GM12865 (cell line): ENCODE measurements around the gene RPS13.
"Not testable (repeated sequence)": the region's sequence is repeated elsewhere in the genome, so short reads cannot be mapped to it uniquely, and the experiment has no call there.

Source experiments
- DNase-seq: peaks from one replicate; pipeline ENCODE4 v3.0.0; 2010; ENCODE audit warnings: low read depth
- H3K4me3 ChIP-seq: 2 replicates; pipeline ENCODE4 v1.5.1; 2011; ENCODE audit warnings: mild to moderate bottlenecking, low read depth, low read length, control low read depth
- TF ChIP-seq, protein P1 (sequence below): IDR thresholded peaks from 2 replicates; pipeline ENCODE4 v1.5.1; 2011; ENCODE audit warnings: low read length, control low read depth, low read depth, inconsistent platforms; ENCODE audit not compliant: insufficient read depth; ENCODE audit errors: missing control alignments

RPS13 gene

DNA sequence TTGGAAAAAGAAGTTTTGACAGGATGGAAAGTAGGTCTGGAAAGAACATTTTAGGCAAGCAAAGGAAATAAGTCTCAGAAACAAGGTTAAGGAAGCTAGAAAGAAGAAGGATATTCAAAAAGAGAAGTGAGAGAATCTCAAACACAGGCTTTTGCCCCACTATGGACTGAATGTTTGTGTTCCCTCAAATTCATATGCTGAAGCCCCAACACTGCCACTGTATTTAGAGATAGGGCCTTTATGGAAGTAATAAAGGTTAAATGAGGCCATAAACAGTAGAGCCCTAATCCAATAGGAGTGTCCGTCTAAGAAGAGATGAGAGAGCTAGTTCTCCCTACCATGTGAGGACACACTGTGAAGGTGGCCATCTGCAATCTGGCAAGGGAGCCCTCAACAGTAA, 20.6 kb upstream of the RPS13 start:
- H3K4me3 ChIP-seq: no peak overlapping the region
- no peak for DNase-seq
- TF ChIP-seq, protein P1, sequence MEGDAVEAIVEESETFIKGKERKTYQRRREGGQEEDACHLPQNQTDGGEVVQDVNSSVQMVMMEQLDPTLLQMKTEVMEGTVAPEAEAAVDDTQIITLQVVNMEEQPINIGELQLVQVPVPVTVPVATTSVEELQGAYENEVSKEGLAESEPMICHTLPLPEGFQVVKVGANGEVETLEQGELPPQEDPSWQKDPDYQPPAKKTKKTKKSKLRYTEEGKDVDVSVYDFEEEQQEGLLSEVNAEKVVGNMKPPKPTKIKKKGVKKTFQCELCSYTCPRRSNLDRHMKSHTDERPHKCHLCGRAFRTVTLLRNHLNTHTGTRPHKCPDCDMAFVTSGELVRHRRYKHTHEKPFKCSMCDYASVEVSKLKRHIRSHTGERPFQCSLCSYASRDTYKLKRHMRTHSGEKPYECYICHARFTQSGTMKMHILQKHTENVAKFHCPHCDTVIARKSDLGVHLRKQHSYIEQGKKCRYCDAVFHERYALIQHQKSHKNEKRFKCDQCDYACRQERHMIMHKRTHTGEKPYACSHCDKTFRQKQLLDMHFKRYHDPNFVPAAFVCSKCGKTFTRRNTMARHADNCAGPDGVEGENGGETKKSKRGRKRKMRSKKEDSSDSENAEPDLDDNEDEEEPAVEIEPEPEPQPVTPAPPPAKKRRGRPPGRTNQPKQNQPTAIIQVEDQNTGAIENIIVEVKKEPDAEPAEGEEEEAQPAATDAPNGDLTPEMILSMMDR: no peak

DNA sequence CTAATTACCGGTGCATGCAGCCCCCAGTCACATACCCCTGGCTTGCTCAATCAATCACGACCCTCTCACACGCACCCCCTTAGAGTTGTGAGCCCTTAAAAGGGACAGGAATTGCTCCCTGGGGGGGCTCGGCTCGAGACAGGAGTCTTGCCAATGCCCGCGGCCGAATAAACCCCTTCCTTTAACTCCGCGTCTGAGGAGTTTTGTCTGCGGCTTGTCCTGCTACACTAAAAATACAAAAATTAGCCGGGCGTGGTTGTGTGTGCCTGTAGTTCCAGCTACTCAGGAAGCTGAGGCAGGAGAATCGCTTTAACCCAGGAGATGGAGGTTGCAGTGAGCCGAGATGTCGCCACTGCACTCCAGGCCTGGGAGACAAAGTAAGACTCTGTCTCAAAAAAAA, 8.5 kb upstream of the RPS13 start:
- not testable (repeated sequence) for DNase-seq, H3K4me3 ChIP-seq

DNA sequence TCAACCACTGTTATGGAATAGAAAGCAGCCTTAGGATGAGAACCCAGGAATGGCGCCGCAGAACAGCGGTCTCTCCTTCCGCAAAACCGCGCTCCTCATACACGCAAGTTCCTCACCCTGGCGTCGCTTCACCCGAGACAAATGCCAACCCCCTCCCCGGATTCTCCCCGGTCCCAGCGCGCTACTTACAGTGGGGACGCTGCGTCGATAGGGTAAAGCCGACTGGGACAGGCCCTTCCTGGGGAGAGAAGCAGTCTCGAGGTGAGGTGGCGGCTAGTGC, 287 bp downstream of the RPS13 start:
- no peak for DNase-seq
- H3K4me3 ChIP-seq: peak overlapping the region; percentile 76
- TF ChIP-seq, protein P1: no peak

DNA sequence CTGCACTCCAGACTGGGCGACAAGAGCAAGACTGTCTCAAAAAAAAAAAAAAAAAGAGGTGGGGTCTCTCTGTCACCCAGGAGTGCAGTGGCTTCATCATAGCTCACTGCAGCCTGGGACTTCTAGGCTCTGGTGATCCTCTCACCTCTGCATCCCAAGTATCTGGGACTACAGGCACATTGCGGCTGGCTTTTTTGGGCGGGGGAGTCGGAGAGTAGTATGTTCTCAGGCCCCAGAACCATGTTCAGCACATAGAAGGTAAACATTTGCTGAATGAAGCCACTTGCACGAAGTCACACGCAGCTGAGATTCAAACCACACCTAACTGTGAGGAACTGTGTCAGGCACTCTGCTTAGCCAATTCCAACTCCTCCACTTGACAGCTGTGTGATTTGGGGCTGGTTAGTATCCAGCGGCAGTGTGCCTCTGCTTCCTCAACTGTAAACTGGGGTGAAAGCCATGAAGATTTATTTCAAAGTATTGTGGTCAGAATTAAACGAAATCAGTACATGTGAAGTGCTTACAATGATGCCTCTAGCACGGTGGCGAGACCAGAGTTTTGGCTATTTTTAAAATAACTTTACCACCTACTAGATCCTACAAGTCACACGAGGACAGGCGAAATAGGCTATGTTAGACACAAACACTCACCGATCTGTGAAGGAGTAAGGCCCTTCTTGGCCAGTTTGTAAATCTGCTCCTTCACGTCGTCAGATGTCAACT, 789 bp downstream of the RPS13 start:
- peak overlapping the region; percentile 76 for H3K4me3 ChIP-seq
- TF ChIP-seq, protein P1: no peak
- DNase-seq: peak; percentile 18

DNA sequence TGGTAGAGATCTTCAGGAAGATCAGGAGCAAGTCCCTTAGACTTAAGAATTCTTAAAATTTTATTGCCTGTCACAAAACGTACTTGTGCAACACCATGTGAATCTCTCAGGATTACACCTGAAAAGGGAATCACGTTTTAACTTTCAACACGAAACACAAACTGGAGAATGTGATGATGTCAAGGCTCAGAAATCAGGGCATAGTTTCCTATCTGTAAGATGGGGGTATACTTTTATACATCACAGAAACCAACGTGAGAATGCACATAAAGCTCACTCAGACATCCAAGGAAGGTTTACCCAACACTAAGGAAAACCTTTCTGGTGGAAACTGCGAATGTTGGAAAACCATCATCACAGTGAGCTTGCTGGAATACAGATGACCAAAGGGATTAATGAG, 2.0 kb downstream of the RPS13 start:
- DNase-seq: no peak

DNA sequence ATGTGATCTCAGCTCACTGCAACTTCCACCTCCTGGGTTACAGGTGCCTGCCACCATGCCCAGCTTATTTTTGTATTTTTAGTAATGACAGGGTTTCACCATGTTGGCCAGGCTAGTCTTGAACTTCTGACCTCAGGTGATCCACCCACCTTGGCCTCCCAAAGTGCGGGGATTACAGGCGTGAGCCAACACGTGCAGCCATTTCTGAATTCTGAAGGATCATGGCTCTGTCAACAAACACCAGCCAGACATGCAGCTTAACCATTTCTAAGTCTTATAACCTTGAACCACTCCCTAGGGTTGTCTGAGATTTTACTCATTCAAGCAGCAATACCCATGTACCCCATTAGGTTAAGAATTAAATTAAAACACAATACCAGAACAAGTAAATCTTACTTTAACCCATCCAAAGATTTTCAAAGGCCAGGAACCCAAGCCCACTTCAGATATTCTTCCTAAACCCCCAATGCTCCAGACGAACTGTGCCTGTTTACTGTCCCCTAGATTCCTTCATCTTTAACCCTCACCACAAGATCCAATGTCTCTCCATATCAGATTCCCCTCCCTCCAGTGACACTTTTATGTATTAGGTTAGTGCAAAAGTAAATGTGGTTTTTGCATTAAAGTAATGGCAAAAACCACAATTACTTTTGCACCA, 4.0 kb downstream of the RPS13 start:
- DNase-seq: no peak
- TF ChIP-seq, protein P1: no peak
- H3K4me3 ChIP-seq: no peak overlapping the region

More for the DNA sequence above, 2.0 kb downstream of the RPS13 start:
- peak overlapping the region; percentile 76 for H3K4me3 ChIP-seq
- TF ChIP-seq, protein P1: no peak

DNA sequence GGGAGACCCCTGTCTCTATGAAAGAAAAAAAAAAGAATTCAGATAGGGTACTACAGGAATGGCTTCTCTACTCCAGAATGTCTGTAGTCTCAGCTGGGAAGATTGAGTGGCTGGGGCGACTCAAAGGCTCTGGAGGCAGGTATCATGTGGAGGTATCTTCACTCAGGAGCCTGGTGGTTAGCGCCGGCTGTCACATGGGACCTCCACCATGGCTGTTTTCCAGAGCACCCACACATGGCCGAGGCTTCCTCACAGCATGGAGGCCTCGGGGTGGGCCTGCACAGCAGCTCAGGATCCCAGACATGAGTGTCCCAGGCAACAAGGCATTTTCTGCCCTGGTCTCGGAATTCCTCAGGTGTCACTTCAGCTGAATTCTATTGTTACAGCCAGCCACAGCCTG, 10.1 kb downstream of the RPS13 start:
- TF ChIP-seq, protein P1: no peak
- H3K4me3 ChIP-seq: no peak overlapping the region
- no peak for DNase-seq
